PFSK-1 (cell line): Measurements from ENCODE around the gene DOLK.

Experiments used
- FOXP2 ChIP-seq: optimal IDR thresholded peaks from 2 replicates; pipeline ENCODE3; 2011; ENCODE audit warnings: borderline replicate concordance, control low read depth, inconsistent platforms; ENCODE audit not compliant: insufficient read depth; ENCODE audit errors: extremely low read length, extremely low read depth
- POLR2AphosphoS5 ChIP-seq: IDR thresholded peaks from 2 replicates; pipeline ENCODE4 v1.6.1; 2012; ENCODE audit warnings: low read depth, mild to moderate bottlenecking, control low read depth, low read length, moderate library complexity
- REST ChIP-seq, 2 experiments: IDR thresholded peaks; 2 replicates each; pipeline versions ENCODE4 v1.6.1 to v1.8.0; 2011 to 2012; ENCODE audit warnings: low read depth in 2 of 2, low read length in 2 of 2, control low read depth in 1 of 2, inconsistent platforms in 1 of 2, mild to moderate bottlenecking in 1 of 2, moderate library complexity in 1 of 2; ENCODE audit not compliant: insufficient read depth in 1 of 2
- SIN3A ChIP-seq: IDR thresholded peaks from 2 replicates; pipeline ENCODE4 v1.6.1; 2012; ENCODE audit warnings: mild to moderate bottlenecking, low read length, moderate library complexity, borderline replicate concordance; ENCODE audit not compliant: insufficient read depth
- TAF1 ChIP-seq: IDR thresholded peaks from 2 replicates; pipeline ENCODE4 v1.6.1; 2012; ENCODE audit warnings: low read length, control low read depth, borderline replicate concordance; ENCODE audit not compliant: insufficient read depth

DNA sequence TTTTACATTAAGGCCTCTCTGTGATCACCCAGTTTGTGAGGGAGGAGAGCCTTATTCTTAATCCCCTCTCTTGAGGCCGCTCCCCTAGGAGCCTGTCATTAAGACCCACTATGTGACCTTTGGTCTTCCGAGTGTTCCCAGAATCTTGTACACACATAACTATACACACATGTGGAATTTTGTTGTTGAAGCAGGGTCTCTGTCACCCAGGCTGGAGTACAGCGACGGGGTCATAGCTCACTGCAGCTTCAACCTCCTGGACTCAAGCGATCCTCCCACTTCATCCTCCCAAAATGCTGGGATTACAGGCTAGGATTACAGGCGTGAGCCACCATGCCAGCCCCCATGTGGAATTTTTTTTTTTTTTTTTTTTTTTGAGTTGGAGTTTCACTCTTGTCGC, 41.4 kb downstream of the DOLK start:
- no peak for TF ChIP-seq REST (IDR thresholded peaks at IDR 0.05; ENCODE audit: insufficient read depth in 1 of 2, low read depth in 2 of 2, low read length in 2 of 2)
- no peak for TF ChIP-seq POLR2AphosphoS5
- TF ChIP-seq SIN3A: no peak
- no peak for TF ChIP-seq TAF1
- no peak for TF ChIP-seq FOXP2
